ENCODE results near the gene SLFN13. TPM values are rescaled to one million over a fixed set of nuclear protein-coding genes. Genes with fewer than 3 reads are reported as not detected.

Gene SLFN13
- total RNA-seq, 1 experiment from 2014 or later = 56.5 TPM

DNA sequence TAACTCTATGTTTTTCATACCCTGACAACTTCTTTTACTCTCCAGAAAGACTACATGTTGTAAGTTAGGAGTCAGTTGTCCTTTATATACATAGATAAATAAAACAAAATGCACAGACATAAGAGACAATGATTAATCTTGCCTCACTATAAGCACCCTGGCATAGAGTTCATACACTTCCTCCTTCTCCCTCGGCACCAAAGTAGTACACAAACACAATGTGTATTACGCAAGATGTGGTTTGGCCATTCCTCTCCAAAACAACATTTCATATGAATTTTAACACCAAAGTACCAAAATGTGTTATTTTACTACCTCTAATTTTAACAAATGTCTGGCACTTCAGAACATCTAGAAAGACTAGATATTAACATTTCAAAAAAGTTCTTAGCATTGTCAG is 57.9 kb downstream of the SLFN13 start:
- no peak overlapping the region for H3K27ac ChIP-seq (ENCODE audit: low read length)
- ATAC-seq (no peak), DNase-seq (ENCODE audit: low read depth, low spot score) (no peak)
- no peak for TF ChIP-seq CTCF (IDR thresholded peaks at IDR 0.05)
- no peak for TF ChIP-seq POLR2AphosphoS5 (IDR thresholded peaks at IDR 0.05; ENCODE audit: low read depth, low read length)
- no peak for TF ChIP-seq REST (IDR thresholded peaks at IDR 0.05; ENCODE audit: insufficient read depth in 1 of 2, low read depth in 2 of 2, low read length in 1 of 2)
- no peak for TF ChIP-seq SIN3A (IDR thresholded peaks at IDR 0.05; ENCODE audit: borderline replicate concordance, insufficient read depth, low read depth, low read length)
- no TSS peak for BruUV-seq (replicated peaks)
- in situ Hi-C loops (cut with HindIII; ENCODE audit: low pct_unique_long_range_greater_than_20kb, low sequenced_read_pairs) (no loop called here), intact Hi-C loops (cut with micrococcal nuclease; ENCODE audit: unreplicated experiment) (no loop called here)
- no peaks in the 10 kb centered on the region for H3K36me3 ChIP-seq (ENCODE audit: control insufficient read depth, insufficient read depth, low read length)
- POLR2A ChIA-PET = interaction anchor here (0.6 kb wide), 1 partner anchor 848 kb away, joined by 4 read pairs; no protein-coding TSS in a partner anchor
- no peaks in the 10 kb centered on the region for H3K27me3 ChIP-seq (ENCODE audit: control insufficient read depth, insufficient read depth, low read length)
- H3K9me3 ChIP-seq (ENCODE audit: control insufficient read depth, insufficient read depth, low read depth, low read length) = no peaks in the 10 kb centered on the region
- H3K4me1 ChIP-seq (ENCODE audit: control insufficient read depth, insufficient read depth, low read length) = no peaks in the 10 kb centered on the region
- no peak overlapping the region for H3K4me3 ChIP-seq (ENCODE audit: low read depth in 2 of 2, low read length in 2 of 2)
- CTCF ChIA-PET = no interaction called here

- Histone ChIP-seq H3K4me1 (ENCODE audit: control insufficient read depth, insufficient read depth, low read length) (no peaks in the 10 kb centered on the region), H3K4me3 (ENCODE audit: low read depth in 2 of 2, low read length in 2 of 2) (no peak overlapping the region), H3K36me3 (ENCODE audit: control insufficient read depth, insufficient read depth, low read length) (no peaks in the 10 kb centered on the region), H3K27ac (ENCODE audit: low read length) (no peak overlapping the region), H3K9me3 (ENCODE audit: control insufficient read depth, insufficient read depth, low read depth, low read length) (no peaks in the 10 kb centered on the region), H3K27me3 (ENCODE audit: control insufficient read depth, insufficient read depth, low read length) (no peaks in the 10 kb centered on the region)
- intact Hi-C loops (cut with micrococcal nuclease; ENCODE audit: unreplicated experiment) (no loop called here), in situ Hi-C loops (cut with HindIII; ENCODE audit: low pct_unique_long_range_greater_than_20kb, low sequenced_read_pairs) (no loop called here)
- POLR2A ChIA-PET = no interaction called here
- ATAC-seq (no peak), DNase-seq (ENCODE audit: low read depth, low spot score) (no peak)
- no peak for TF ChIP-seq REST (IDR thresholded peaks at IDR 0.05; ENCODE audit: insufficient read depth in 1 of 2, low read depth in 2 of 2, low read length in 1 of 2)
- no peak for TF ChIP-seq CTCF (IDR thresholded peaks at IDR 0.05)
- no peak for TF ChIP-seq POLR2AphosphoS5 (IDR thresholded peaks at IDR 0.05; ENCODE audit: low read depth, low read length)
- no peak for TF ChIP-seq TCF7L2 (IDR thresholded peaks at IDR 0.05; ENCODE audit: low read depth, low read length)
- TF ChIP-seq SIN3A (IDR thresholded peaks at IDR 0.05; ENCODE audit: borderline replicate concordance, insufficient read depth, low read depth, low read length) = no peak
- BruUV-seq (replicated peaks) = no TSS peak
- CTCF ChIA-PET = no interaction called here
Observed at GRCh38 chr17:35390156-35390555, 58.4 kb downstream of the SLFN13 start.
